ENCODE measurements around the gene CBX8. TPM values are rescaled to one million over a fixed set of nuclear protein-coding genes. Genes with fewer than 3 reads are reported as not detected.

CBX8 gene
- polyA plus RNA-seq, 3 donors, result 0.51 to 2.5 (median 2.5) TPM

- Histone ChIP-seq H4K20me1 (ENCODE audit: insufficient read depth, low read length) (peaks cover 18% of the 10 kb centered on the region), H3K27me3 (ENCODE audit: control insufficient read depth in 2 of 2, insufficient read depth in 2 of 2, low read length in 2 of 2) (no peaks in the 10 kb centered on the region), H3K4me3 (replicated peaks in 1 of 3; ENCODE audit: low read depth in 2 of 3, low read length in 3 of 3) (peak overlapping the region in 1 of 3 experiments; percentile 49), H3K4me2 (replicated peaks; ENCODE audit: extremely low read depth, low read length, poor library complexity, severe bottlenecking) (peak overlapping the region; percentile 55), H3K27ac (ENCODE audit: low read depth in 1 of 2, low read length in 2 of 2) (no peak overlapping the region), H3K9ac (ENCODE audit: insufficient read depth, low read length, poor library complexity, severe bottlenecking) (no peak overlapping the region), H3K36me3 (replicated peaks in 1 of 2; ENCODE audit: control insufficient read depth in 1 of 2, insufficient read depth in 2 of 2, low read length in 2 of 2) (no peaks in the 10 kb centered on the region), H3K4me1 (ENCODE audit: control insufficient read depth in 1 of 2, insufficient read depth in 2 of 2, low read length in 2 of 2) (peaks cover 34 to 50% of the 10 kb centered on the region in 2 donors), H2AFZ (ENCODE audit: insufficient read depth, low read depth, low read length, poor library complexity, severe bottlenecking) (no peak overlapping the region), H3K79me2 (ENCODE audit: insufficient read depth, low read length) (no peaks in the 10 kb centered on the region), H3K9me3 (replicated peaks in 1 of 2; ENCODE audit: control insufficient read depth in 1 of 2, insufficient read depth in 1 of 2, low read length in 2 of 2) (no peaks in the 10 kb centered on the region)
- Mint-ChIP-seq H3K4me3 (peak overlapping the region in 1 of 2 donors; percentile 6), H3K27me3 (ENCODE audit: low read depth in 3 of 3) (peaks cover 16 to 27% (median 20%) of the 10 kb centered on the region in 3 donors), H3K27ac (no peak overlapping the region), H3K9me3 (no peaks in the 10 kb centered on the region), H3K4me1 (peaks cover 49% of the 10 kb centered on the region), H3K36me3 (no peaks in the 10 kb centered on the region)
- intact Hi-C loops (cut with micrococcal nuclease), result no loop called here
- 88% methylated on average over 17 of the region's 26 CpGs for WGBS (ENCODE audit: insufficient coverage)
- TF ChIP-seq CTCF (IDR thresholded peaks at IDR 0.05), result no peak
- no peak for DNase-seq
Observed at GRCh38 chr17:79826841-79827578, 30.1 kb upstream of the CBX8 start.

- Histone ChIP-seq H3K36me3 (replicated peaks in 1 of 2; ENCODE audit: control insufficient read depth in 1 of 2, insufficient read depth in 2 of 2, low read length in 2 of 2) (no peaks in the 10 kb centered on the region), H3K27ac (ENCODE audit: low read depth in 1 of 2, low read length in 2 of 2) (no peak overlapping the region), H3K27me3 (ENCODE audit: control insufficient read depth in 2 of 2, insufficient read depth in 2 of 2, low read length in 2 of 2) (peaks cover 0 to 3% of the 10 kb centered on the region in 2 donors), H3K4me3 (replicated peaks in 1 of 3; ENCODE audit: low read depth in 2 of 3, low read length in 3 of 3) (peak overlapping the region in 1 of 3 experiments; percentile 49), H3K4me1 (ENCODE audit: control insufficient read depth in 1 of 2, insufficient read depth in 2 of 2, low read length in 2 of 2) (peaks cover 27 to 42% of the 10 kb centered on the region in 2 donors), H2AFZ (ENCODE audit: insufficient read depth, low read depth, low read length, poor library complexity, severe bottlenecking) (no peak overlapping the region), H3K9ac (ENCODE audit: insufficient read depth, low read length, poor library complexity, severe bottlenecking) (no peak overlapping the region), H3K79me2 (ENCODE audit: insufficient read depth, low read length) (no peaks in the 10 kb centered on the region), H3K9me3 (replicated peaks in 1 of 2; ENCODE audit: control insufficient read depth in 1 of 2, insufficient read depth in 1 of 2, low read length in 2 of 2) (no peaks in the 10 kb centered on the region), H3K4me2 (replicated peaks; ENCODE audit: extremely low read depth, low read length, poor library complexity, severe bottlenecking) (peak overlapping the region; percentile 55), H4K20me1 (ENCODE audit: insufficient read depth, low read length) (peaks cover 11% of the 10 kb centered on the region)
- Mint-ChIP-seq H3K27me3 (ENCODE audit: low read depth in 3 of 3) (peaks cover 17 to 29% (median 22%) of the 10 kb centered on the region in 3 donors), H3K27ac (peak overlapping the region in 2 of 7 donors; percentile 15 to 54), H3K36me3 (no peaks in the 10 kb centered on the region), H3K4me3 (peak overlapping the region in 1 of 2 donors; percentile 76), H3K4me1 (peaks cover 42% of the 10 kb centered on the region), H3K9me3 (no peaks in the 10 kb centered on the region)
- TF ChIP-seq CTCF (IDR thresholded peaks at IDR 0.05), result no peak
- intact Hi-C loops (cut with micrococcal nuclease), result no loop called here
- DNase-seq, result peak; percentile 66 to 77 (median 77)
- WGBS (ENCODE audit: insufficient coverage), result 2% methylated on average over 7 of the region's 11 CpGs
Observed at GRCh38 chr17:79826204-79826680, 29.4 kb upstream of the CBX8 start.
